Mucosa of rectum (tissue), 2 donors: ENCODE measurements around the gene ZBTB42.

Experiments used
- H3K27ac ChIP-seq, 2 donors: one replicate each; pipeline ENCODE4 v1.7.0; 2013; ENCODE audit warnings: inconsistent platforms in 2 of 2, low read depth in 2 of 2, low read length in 2 of 2
- H3K27me3 ChIP-seq, 2 donors: one replicate each; pipeline ENCODE4 v1.7.0; 2013; ENCODE audit warnings: low read length in 2 of 2; ENCODE audit not compliant: control insufficient read depth in 2 of 2, insufficient read depth in 2 of 2
- H3K36me3 ChIP-seq, 2 donors: one replicate each; pipeline ENCODE4 v1.7.0; 2013; ENCODE audit warnings: low read length in 2 of 2; ENCODE audit not compliant: control insufficient read depth in 2 of 2, insufficient read depth in 2 of 2
- H3K4me1 ChIP-seq, 2 donors: one replicate each; pipeline ENCODE4 v1.7.0; 2013; ENCODE audit warnings: low read length in 2 of 2, mild to moderate bottlenecking in 1 of 2; ENCODE audit not compliant: control insufficient read depth in 2 of 2, insufficient read depth in 2 of 2
- H3K4me3 ChIP-seq, 2 donors: one replicate each; pipeline ENCODE4 v1.7.0; 2013; ENCODE audit warnings: low read length in 2 of 2
- H3K9ac ChIP-seq, 2 donors: one replicate each; pipeline ENCODE4 v1.7.0; 2013; ENCODE audit warnings: low read length in 2 of 2, low read depth in 1 of 2, mild to moderate bottlenecking in 1 of 2
- H3K9me3 ChIP-seq, 2 donors: one replicate each; pipeline ENCODE4 v1.7.0; 2013; ENCODE audit warnings: low read length in 2 of 2; ENCODE audit not compliant: control insufficient read depth in 2 of 2
- donor health status: healthy.
- donor health status: Normal muscosa, but diverticular disease.

ZBTB42 gene

DNA sequence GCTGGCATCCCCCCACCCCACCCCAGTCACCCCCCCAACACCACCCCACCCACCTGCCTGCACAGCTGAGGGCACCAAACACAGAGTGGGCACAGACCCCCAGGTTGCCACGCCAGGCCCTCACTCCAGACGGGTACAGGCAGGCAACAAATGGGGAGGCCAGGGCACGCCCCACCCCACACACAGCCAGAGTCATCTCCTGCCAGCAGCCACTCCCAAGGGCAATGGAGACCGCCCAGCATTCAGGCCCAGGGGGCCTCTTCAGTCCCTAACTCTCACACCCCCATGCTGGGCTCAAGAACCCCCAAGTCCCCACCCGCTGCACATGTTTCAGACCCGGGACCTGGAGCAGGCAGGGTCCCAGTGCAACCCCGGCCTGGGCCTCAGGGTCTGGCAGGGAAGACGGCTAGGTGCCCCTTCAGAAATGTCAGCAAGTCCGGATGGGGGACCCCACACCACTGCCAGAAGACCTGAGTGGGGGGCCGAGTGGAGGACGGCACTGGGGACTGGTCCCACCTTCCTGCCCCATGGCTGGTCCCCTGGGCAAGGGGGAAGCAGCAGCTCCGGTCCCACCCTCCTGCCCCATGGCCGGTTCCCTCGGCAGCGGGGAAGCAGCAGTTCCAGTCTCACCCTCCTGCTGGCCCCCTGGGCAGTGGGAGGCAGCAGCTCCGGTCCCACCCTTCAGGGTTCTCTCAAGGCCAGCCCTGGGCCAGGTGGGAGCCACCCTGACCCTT lies 17.2 kb upstream of the ZBTB42 start:
- no peaks in the 10 kb centered on the region for H3K9me3 ChIP-seq
- H3K36me3 ChIP-seq, result peaks cover 0 to 6% of the 10 kb centered on the region in 2 donors
- H3K27ac ChIP-seq, result no peak overlapping the region
- H3K4me3 ChIP-seq, result no peak overlapping the region
- peaks cover 2 to 8% of the 10 kb centered on the region in 2 donors for H3K4me1 ChIP-seq
- H3K9ac ChIP-seq, result no peak overlapping the region
- no peaks in the 10 kb centered on the region for H3K27me3 ChIP-seq

DNA sequence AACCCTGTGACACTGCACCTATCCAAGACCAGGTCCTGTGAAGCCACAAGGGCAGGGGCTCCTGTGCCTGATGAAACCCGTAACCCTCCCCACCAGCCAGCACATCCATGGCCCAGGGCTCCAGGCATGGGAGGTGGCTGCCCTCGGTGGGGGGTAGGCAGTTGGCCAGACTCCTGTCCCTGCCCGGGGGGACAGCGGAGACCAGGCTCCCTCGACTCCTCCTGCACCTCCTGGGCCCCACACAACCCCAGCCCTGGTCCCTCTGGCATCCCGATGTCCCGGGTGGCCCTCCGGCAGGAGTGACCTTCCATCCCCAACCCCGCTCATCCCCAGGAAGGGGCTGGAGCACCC lies 16.7 kb upstream of the ZBTB42 start:
- Histone ChIP-seq H3K9me3 (no peaks in the 10 kb centered on the region), H3K9ac (no peak overlapping the region), H3K36me3 (peaks cover under 1 to 6% of the 10 kb centered on the region in 2 donors), H3K27me3 (no peaks in the 10 kb centered on the region), H3K4me3 (no peak overlapping the region), H3K4me1 (peaks cover 2 to 10% of the 10 kb centered on the region in 2 donors), H3K27ac (no peak overlapping the region)

DNA sequence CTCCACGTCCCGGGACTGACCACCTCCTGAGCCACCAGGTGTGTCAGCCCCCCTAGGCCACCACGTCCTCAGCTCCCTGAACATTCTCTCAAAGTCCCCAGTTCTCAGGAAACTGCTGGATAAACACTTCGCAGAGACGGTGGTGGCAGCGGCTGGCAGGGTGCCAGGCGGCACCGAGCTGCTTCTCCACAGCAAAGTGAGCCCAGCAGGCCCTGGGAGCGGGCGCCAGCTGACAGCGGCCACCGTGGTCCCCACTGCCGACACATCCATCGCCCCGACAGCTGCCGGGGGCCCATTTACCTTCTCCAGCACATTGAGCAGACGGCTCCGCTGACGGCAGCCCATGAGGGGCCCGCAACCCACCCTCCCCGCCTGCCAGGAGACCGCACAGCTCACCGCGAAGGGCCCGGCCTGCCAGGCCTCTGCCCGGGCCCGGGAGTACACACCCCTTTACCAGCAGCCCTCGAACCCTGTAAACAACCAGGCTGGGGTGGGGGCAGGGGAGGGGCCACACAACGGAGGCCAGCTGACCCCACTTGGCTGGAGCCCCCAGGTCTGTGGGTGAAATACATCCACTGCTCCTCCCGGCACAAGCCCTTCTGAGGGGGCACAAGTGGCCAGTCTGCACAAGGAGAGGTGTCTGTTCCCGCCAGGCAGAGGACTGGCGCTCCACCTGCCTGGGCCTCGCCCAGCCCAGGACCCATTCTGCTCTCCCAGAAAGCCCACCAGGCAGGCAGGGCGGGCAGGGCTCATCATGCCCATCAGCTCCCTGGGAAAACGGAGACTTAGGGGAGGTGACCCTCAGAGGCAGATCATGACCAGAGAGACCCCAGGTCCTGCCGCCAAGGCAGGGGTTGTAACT lies 15.8 kb upstream of the ZBTB42 start:
- peaks cover 2 to 10% of the 10 kb centered on the region in 2 donors for H3K4me1 ChIP-seq
- H3K4me3 ChIP-seq, result no peak overlapping the region
- H3K9ac ChIP-seq, result no peak overlapping the region
- H3K27ac ChIP-seq, result no peak overlapping the region
- H3K27me3 ChIP-seq, result no peaks in the 10 kb centered on the region
- no peaks in the 10 kb centered on the region for H3K9me3 ChIP-seq
- H3K36me3 ChIP-seq, result peaks cover 9 to 11% of the 10 kb centered on the region in 2 donors

- H3K27ac ChIP-seq, result no peak overlapping the region
- H3K4me1 ChIP-seq, result peaks cover 2 to 10% of the 10 kb centered on the region in 2 donors
- H3K4me3 ChIP-seq, result no peak overlapping the region
- no peaks in the 10 kb centered on the region for H3K9me3 ChIP-seq
- no peak overlapping the region for H3K9ac ChIP-seq
- peaks cover 9 to 15% of the 10 kb centered on the region in 2 donors for H3K36me3 ChIP-seq
- no peaks in the 10 kb centered on the region for H3K27me3 ChIP-seq
These were observed 15.2 kb upstream of the ZBTB42 start for GRCh38 chr14:104785708-104786080.

GRCh38 chr14:104786091-104786586 lies 14.8 kb upstream of the ZBTB42 start:
- Histone ChIP-seq H3K9ac (no peak overlapping the region), H3K36me3 (peaks cover 9 to 18% of the 10 kb centered on the region in 2 donors), H3K4me1 (peaks cover 2 to 10% of the 10 kb centered on the region in 2 donors), H3K9me3 (no peaks in the 10 kb centered on the region), H3K27me3 (no peaks in the 10 kb centered on the region), H3K4me3 (no peak overlapping the region), H3K27ac (no peak overlapping the region)

- Histone ChIP-seq H3K36me3 (peaks cover 9 to 24% of the 10 kb centered on the region in 2 donors), H3K4me1 (peaks cover 3 to 14% of the 10 kb centered on the region in 2 donors), H3K27me3 (no peaks in the 10 kb centered on the region), H3K27ac (no peak overlapping the region), H3K9ac (no peak overlapping the region), H3K4me3 (no peak overlapping the region), H3K9me3 (no peaks in the 10 kb centered on the region)
These were observed 13.9 kb upstream of the ZBTB42 start for GRCh38 chr14:104786726-104787675.

- Histone ChIP-seq H3K27ac (peak overlapping the region in 1 of 2 donors; percentile 16), H3K4me3 (no peak overlapping the region), H3K9me3 (no peaks in the 10 kb centered on the region), H3K9ac (no peak overlapping the region), H3K36me3 (peaks cover 9 to 22% of the 10 kb centered on the region in 2 donors), H3K27me3 (no peaks in the 10 kb centered on the region), H3K4me1 (peaks cover 10 to 19% of the 10 kb centered on the region in 2 donors)
These were observed 13.2 kb upstream of the ZBTB42 start for GRCh38 chr14:104787736-104788135.

DNA sequence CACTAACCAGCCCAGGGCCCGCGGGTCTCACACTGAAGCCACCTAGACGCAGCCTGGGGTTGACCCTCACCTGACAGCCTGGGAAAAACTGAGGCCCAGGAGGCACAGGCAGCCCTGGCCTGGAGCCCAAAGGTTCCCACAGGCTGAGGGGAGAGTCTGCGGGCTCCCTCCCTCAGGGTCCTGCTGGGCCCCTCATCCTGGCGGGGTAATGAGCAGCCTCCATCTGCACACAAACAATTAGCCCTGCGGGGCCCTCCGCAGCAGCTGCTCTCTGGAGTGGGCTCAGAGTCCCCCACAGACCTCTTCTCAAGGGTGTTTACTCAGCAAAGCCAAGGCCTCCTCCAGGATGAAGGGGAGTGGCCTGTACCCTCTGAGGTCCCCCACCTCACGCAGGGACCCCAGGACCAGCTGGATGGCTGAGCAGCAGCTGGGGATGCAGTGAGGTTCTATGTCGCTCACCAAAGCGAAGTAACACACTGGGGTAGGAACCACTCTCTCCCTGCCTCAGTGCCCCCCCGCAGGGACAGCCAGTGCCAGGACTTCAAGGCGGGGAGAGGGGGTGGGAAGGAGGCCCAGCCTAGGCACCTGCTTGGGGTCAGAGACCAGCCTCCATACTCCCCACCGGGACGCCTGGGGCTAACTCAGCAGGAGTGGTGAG lies 12.6 kb upstream of the ZBTB42 start:
- peaks cover 10 to 25% of the 10 kb centered on the region in 2 donors for H3K4me1 ChIP-seq
- H3K9ac ChIP-seq, result no peak overlapping the region
- no peak overlapping the region for H3K4me3 ChIP-seq
- peak overlapping the region in 1 of 2 donors; percentile 16 for H3K27ac ChIP-seq
- H3K27me3 ChIP-seq, result no peaks in the 10 kb centered on the region
- no peaks in the 10 kb centered on the region for H3K9me3 ChIP-seq
- H3K36me3 ChIP-seq, result peaks cover 9 to 22% of the 10 kb centered on the region in 2 donors

- H3K9me3 ChIP-seq, result no peaks in the 10 kb centered on the region
- H3K27me3 ChIP-seq, result no peaks in the 10 kb centered on the region
- H3K9ac ChIP-seq, result no peak overlapping the region
- H3K4me3 ChIP-seq, result no peak overlapping the region
- H3K36me3 ChIP-seq, result peaks cover 9 to 22% of the 10 kb centered on the region in 2 donors
- H3K4me1 ChIP-seq, result peaks cover 18 to 33% of the 10 kb centered on the region in 2 donors
- H3K27ac ChIP-seq, result no peak overlapping the region
These were observed 11.8 kb upstream of the ZBTB42 start for GRCh38 chr14:104788873-104789663.
